PC-9 (cell line): ENCODE measurements around the gene PIAS2.
"Not testable (repeated sequence)": the region's sequence is repeated elsewhere in the genome, so short reads cannot be mapped to it uniquely, and the experiment has no call there.

Experiments
- CTCF ChIP-seq: fragments of 200-600 bp; sonication (generic); conservative IDR thresholded peaks from 2 replicates; pipeline ENCODE4 v1.6.1; 2017; ENCODE audit warnings: mixed run types, antibody characterized with exemption, mild to moderate bottlenecking, moderate library complexity
- EZH2 ChIP-seq: fragments of 200-600 bp; sonication (generic); IDR thresholded peaks from 2 replicates; pipeline ENCODE4 v1.8.0; 2017; ENCODE audit warnings: antibody characterized with exemption, low read depth

GRCh38 chr18:46963656-46964578 lies 46.6 kb upstream of the PIAS2 start:
- TF ChIP-seq CTCF, EZH2: not testable (repeated sequence)
